HepG2 (cell line): Measurements from ENCODE around the gene CENPC. TPM values are rescaled to one million over a fixed set of nuclear protein-coding genes. Genes with fewer than 3 reads are reported as not detected.

Source experiments
- ATAC-seq: fragments of 200-7000 bp; cut with Tn5 transposase; 3 replicates; pipeline ENCODE4 v1.9.1; 2020; ENCODE audit warnings: mild to moderate bottlenecking, moderate library complexity
- BruUV-seq: library from RNA; stranded (reverse); fragments of 400-500 nt; replicated peaks from 2 replicates; lab custom pipeline; 2021; lab: Mats Ljungman, UMichigan
- CTCF ChIA-PET: fragments of 300-600 bp; formaldehyde crosslinking; extraction: SDS; loops from one replicate; lab custom pipeline; 2021; ENCODE audit warnings: low total read pairs, inconsistent platforms, low intra/inter-chr PET ratio; lab: Yijun Ruan, JAX
- POLR2A ChIA-PET: fragments of 350-600 bp; sonication (Branson Sonifier 250); formaldehyde crosslinking; loops from one replicate; lab custom pipeline; 2020; ENCODE audit warnings: antibody characterized with exemption, inconsistent platforms; lab: Yijun Ruan, JAX
- DNase-seq: peaks from one replicate; pipeline ENCODE4 v3.0.0-alpha.2; 2015; ENCODE audit warnings: low spot score
- FAIRE-seq: peaks from 3 replicates; lab custom pipeline; 2011; peaks lifted over from hg19 to GRCh38; lab: Jason Lieb, UNC
- H2AFZ ChIP-seq: one replicate; pipeline ENCODE4 v1.6.1; 2011; ENCODE audit warnings: low read length, inconsistent platforms
- H3K27ac ChIP-seq: fragments of 300-600 bp; 3 replicates; pipeline ENCODE4 v1.8.0; 2011; ENCODE audit warnings: mixed run types, mild to moderate bottlenecking, mixed read lengths, low read length, inconsistent platforms; ENCODE audit not compliant: insufficient read depth; ENCODE audit errors: extremely low read length
- H3K27me3 ChIP-seq, 2 experiments: fragments of 200-600 bp in 1 of 2; 2 replicates in 1 of 2; 3 replicates in 1 of 2; pipeline versions ENCODE4 v1.6.0 to v1.8.0; 2011; ENCODE audit warnings: low read length in 2 of 2, mild to moderate bottlenecking in 2 of 2, moderate library complexity in 2 of 2, inconsistent platforms in 1 of 2; ENCODE audit not compliant: insufficient read depth in 2 of 2, control insufficient read depth in 1 of 2
- H3K36me3 ChIP-seq, 2 experiments: fragments of 200-600 bp in 1 of 2; replicated peaks in 1 of 2; 2 replicates in 1 of 2; 3 replicates in 1 of 2; pipeline versions ENCODE4 v1.5.1 to v1.8.0; 2011; ENCODE audit warnings: low read length in 2 of 2, inconsistent platforms in 1 of 2; ENCODE audit not compliant: insufficient read depth in 2 of 2, control insufficient read depth in 1 of 2
- H3K4me1 ChIP-seq: 2 replicates; pipeline ENCODE4 v1.5.1; 2012; ENCODE audit warnings: low read length, inconsistent platforms; ENCODE audit not compliant: insufficient read depth
- H3K4me2 ChIP-seq: 2 replicates; pipeline ENCODE4 v1.6.0; 2011; ENCODE audit warnings: low read depth, low read length, inconsistent platforms
- H3K4me3 ChIP-seq, 3 experiments: fragments of 200-600 bp in 1 of 3; sonication (generic), shearing (Covaris generic) in 1 of 3; replicated peaks in 1 of 3; 2 replicates each; pipeline ENCODE4 v1.5.1; 2011 to 2016; ENCODE audit warnings: low read length in 3 of 3, inconsistent platforms in 2 of 3, low read depth in 2 of 3, mild to moderate bottlenecking in 2 of 3, control low read depth in 1 of 3, mixed read lengths in 1 of 3; ENCODE audit not compliant: insufficient read depth in 1 of 3
- H3K79me2 ChIP-seq: one replicate; pipeline ENCODE4 v1.6.1; 2011; ENCODE audit warnings: low read length, inconsistent platforms; ENCODE audit not compliant: insufficient read depth
- H3K9ac ChIP-seq: 2 replicates; pipeline ENCODE4 v1.6.0; 2011; ENCODE audit warnings: mild to moderate bottlenecking, low read depth, low read length, inconsistent platforms; ENCODE audit not compliant: insufficient read depth
- H3K9me3 ChIP-seq: 2 replicates; pipeline ENCODE4 v1.5.1; 2012; ENCODE audit warnings: mild to moderate bottlenecking, low read length
- H4K20me1 ChIP-seq: 2 replicates; pipeline ENCODE4 v1.6.0; 2011; ENCODE audit warnings: inconsistent platforms, mild to moderate bottlenecking, low read length, moderate library complexity; ENCODE audit not compliant: insufficient read depth
- ARID5B ChIP-seq: IDR thresholded peaks from 2 replicates; pipeline ENCODE4 v1.4.0; 2020; ENCODE audit warnings: mild to moderate bottlenecking, missing genetic modification reagents
- BCL3 ChIP-seq: sonication (generic); formaldehyde crosslinking; IDR thresholded peaks from 2 replicates; pipeline ENCODE4 v1.5.1; 2020; ENCODE audit warnings: mild to moderate bottlenecking, missing genetic modification reagents, moderate library complexity
- CHD2 ChIP-seq: IDR thresholded peaks from 2 replicates; pipeline ENCODE4 v1.6.1; 2011; ENCODE audit warnings: low read depth, low read length, improper control_type of control experiment
- ETV6 ChIP-seq: sonication (generic); formaldehyde crosslinking; conservative IDR thresholded peaks from 2 replicates; pipeline ENCODE4 v1.4.0; 2020; ENCODE audit warnings: missing genetic modification reagents
- GABPB1 ChIP-seq: IDR thresholded peaks from 2 replicates; pipeline ENCODE4 v1.6.1; 2016; ENCODE audit warnings: mild to moderate bottlenecking, missing genetic modification reagents, moderate library complexity, missing compliant biosample characterization
- KAT7 ChIP-seq: IDR thresholded peaks from 2 replicates; pipeline ENCODE4 v1.6.1; 2018; ENCODE audit warnings: borderline replicate concordance, missing compliant biosample characterization
- PAX8 ChIP-seq: sonication (generic); formaldehyde crosslinking; IDR thresholded peaks from 2 replicates; pipeline ENCODE4 v1.8.0; 2022; ENCODE audit warnings: mild to moderate bottlenecking, missing genetic modification reagents, borderline replicate concordance
- PHF20 ChIP-seq: sonication (generic); formaldehyde crosslinking; IDR thresholded peaks from 2 replicates; pipeline ENCODE4 v1.5.0; 2020; ENCODE audit warnings: mild to moderate bottlenecking, missing genetic modification reagents
- YEATS4 ChIP-seq: sonication (generic); formaldehyde crosslinking; IDR thresholded peaks from 2 replicates; pipeline ENCODE4 v1.4.0; 2020; ENCODE audit warnings: missing genetic modification reagents, borderline replicate concordance
- ZFAT ChIP-seq: sonication (generic); formaldehyde crosslinking; conservative IDR thresholded peaks from 2 replicates; pipeline ENCODE4 v1.8.1; 2023; ENCODE audit warnings: missing genetic modification reagents, inconsistent platforms
- ZNF33B ChIP-seq: sonication (generic); formaldehyde crosslinking; IDR thresholded peaks from 2 replicates; pipeline ENCODE4 v1.5.1; 2020; ENCODE audit warnings: mild to moderate bottlenecking, missing genetic modification reagents
- ZNF446 ChIP-seq: sonication (generic); formaldehyde crosslinking; IDR thresholded peaks from 2 replicates; pipeline ENCODE4 v1.5.0; 2020; ENCODE audit warnings: mild to moderate bottlenecking, missing genetic modification reagents
- ZNF503 ChIP-seq: sonication (generic); formaldehyde crosslinking; IDR thresholded peaks from 2 replicates; pipeline ENCODE4 v1.4.0; 2020; ENCODE audit warnings: missing genetic modification reagents
- ZNF674 ChIP-seq: sonication (generic); formaldehyde crosslinking; IDR thresholded peaks from 2 replicates; pipeline ENCODE4 v1.5.0; 2020; ENCODE audit warnings: low read depth, mild to moderate bottlenecking, missing genetic modification reagents
- ZNF775 ChIP-seq: sonication (generic); formaldehyde crosslinking; IDR thresholded peaks from 2 replicates; pipeline ENCODE4 v1.4.0; 2020; ENCODE audit warnings: missing genetic modification reagents, mild to moderate bottlenecking, moderate library complexity, borderline replicate concordance
- WGBS: methylation state at CpG from one replicate; pipeline ENCODE4 v1.1.6; 2017; ENCODE audit warnings: low lambda C conversion rate; 5-methylcytosine and 5-hydroxymethylcytosine counted together
- in situ Hi-C: cut with HindIII; loops from 2 replicates; pipeline ENCODE4 v1.10.0; 2017; ENCODE audit warnings: low pct_unique_long_range_greater_than_20kb; ENCODE audit not compliant: extremely low pct_ligation_motif_present
- intact Hi-C: fragments of 100-400 bp; cut with micrococcal nuclease; formaldehyde crosslinking; loops from one replicate; pipeline ENCODE4 v1.10.0; 2022; ENCODE audit not compliant: unreplicated experiment
- polyA plus RNA-seq, 8 experiments: library from polyadenylated mRNA; depleted of rRNA in 3 of 8; stranded (reverse) in 7 of 8; unstranded in 1 of 8; fragments of >200 nt; fragmentation: Illumina TruSeq in 4 of 8; extraction: Trizol in 4 of 8; gene quantifications; 2 replicates each; pipeline versions ENCODE4 v1.2.1 to v1.2.3, GENCODE V29; 2011 to 2016; ENCODE audit warnings: low read depth in 4 of 8, missing spikeins in 1 of 8, mixed read lengths in 1 of 8; ENCODE audit not compliant: insufficient read depth in 1 of 8
- total RNA-seq, 5 experiments: library from RNA; depleted of rRNA; stranded (reverse); fragments of >200 nt; fragmentation: Illumina TruSeq; extraction: Trizol; gene quantifications; 2 replicates each; pipeline ENCODE4 v1.2.3, GENCODE V29; 2016; ENCODE audit warnings: low read depth in 1 of 5

The CENPC gene
- total and polyA plus RNA-seq, 2 of the 13 experiments (the other 11 are each of a cell fraction or from before 2014, with no cell fraction given) = 4.7 to 16.4 TPM

GRCh38 chr4:67465763-67466052 lies 79.6 kb downstream of the CENPC start:
- H3K4me3 ChIP-seq = no peak overlapping the region
- FAIRE-seq (no peak), ATAC-seq (peak; percentile 54), DNase-seq (no peak)
- no peaks in the 10 kb centered on the region for H3K79me2 ChIP-seq
- ChIA-PET POLR2A (no interaction called here), CTCF (no interaction called here)
- H4K20me1 ChIP-seq = no peaks in the 10 kb centered on the region
- H3K9me3 ChIP-seq = no peaks in the 10 kb centered on the region
- no peaks in the 10 kb centered on the region; a peak in 1 of 5 replicates for H3K27me3 ChIP-seq
- 70% methylated on average over 4 of the region's 4 CpGs for WGBS
- H2AFZ ChIP-seq = no peak overlapping the region
- no peak overlapping the region for H3K4me2 ChIP-seq
- BruUV-seq = no TSS peak
- H3K36me3 ChIP-seq = no peaks in the 10 kb centered on the region; a peak in 3 of 5 replicates
- no peaks in the 10 kb centered on the region for H3K4me1 ChIP-seq
- no peak overlapping the region for H3K9ac ChIP-seq
- in situ Hi-C loops (no loop called here), intact Hi-C loops (no loop called here)
- TF ChIP-seq ZNF674 (CRISPR knock-in tag) (no peak), ZNF33B (CRISPR knock-in tag) (no peak), KAT7 (CRISPR knock-in tag) (no peak), ZNF775 (no peak), ZFAT (CRISPR knock-in tag) (no peak), BCL3 (no peak), ETV6 (CRISPR knock-in tag) (no peak), ZNF446 (no peak), PAX8 (CRISPR knock-in tag) (no peak), YEATS4 (no peak), CHD2 (no peak), ARID5B (CRISPR knock-in tag) (no peak), ZNF503 (CRISPR knock-in tag) (no peak), GABPB1 (CRISPR knock-in tag) (no peak), PHF20 (CRISPR knock-in tag) (no peak)
- H3K27ac ChIP-seq = no peak overlapping the region
